ENCODE data around the gene ING5.

DNA sequence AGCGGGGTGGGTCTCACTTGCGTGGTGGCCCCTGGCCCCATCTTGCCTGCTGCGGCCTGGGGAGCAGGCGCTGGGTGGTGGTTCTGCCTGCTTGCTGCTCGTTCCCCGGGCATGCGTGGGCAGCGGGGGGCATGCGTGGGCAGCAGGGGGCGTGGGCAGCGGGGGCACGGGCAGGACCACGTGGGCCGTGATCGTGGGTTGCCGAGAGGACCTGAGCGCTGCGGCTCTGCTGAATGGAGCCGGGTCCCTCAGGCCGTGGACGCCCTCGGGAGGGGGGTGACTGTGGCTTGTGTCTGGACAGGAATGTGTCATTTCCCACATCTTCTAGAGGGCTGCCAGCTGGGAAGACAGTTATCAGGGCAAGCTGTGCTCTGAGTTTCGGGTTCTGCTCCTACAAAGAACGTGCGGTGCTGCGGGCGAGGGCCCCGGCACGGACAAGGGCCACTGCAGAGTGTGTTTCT, 66.4 kb downstream of the ING5 start:
- TF ChIP-seq, protein P1, sequence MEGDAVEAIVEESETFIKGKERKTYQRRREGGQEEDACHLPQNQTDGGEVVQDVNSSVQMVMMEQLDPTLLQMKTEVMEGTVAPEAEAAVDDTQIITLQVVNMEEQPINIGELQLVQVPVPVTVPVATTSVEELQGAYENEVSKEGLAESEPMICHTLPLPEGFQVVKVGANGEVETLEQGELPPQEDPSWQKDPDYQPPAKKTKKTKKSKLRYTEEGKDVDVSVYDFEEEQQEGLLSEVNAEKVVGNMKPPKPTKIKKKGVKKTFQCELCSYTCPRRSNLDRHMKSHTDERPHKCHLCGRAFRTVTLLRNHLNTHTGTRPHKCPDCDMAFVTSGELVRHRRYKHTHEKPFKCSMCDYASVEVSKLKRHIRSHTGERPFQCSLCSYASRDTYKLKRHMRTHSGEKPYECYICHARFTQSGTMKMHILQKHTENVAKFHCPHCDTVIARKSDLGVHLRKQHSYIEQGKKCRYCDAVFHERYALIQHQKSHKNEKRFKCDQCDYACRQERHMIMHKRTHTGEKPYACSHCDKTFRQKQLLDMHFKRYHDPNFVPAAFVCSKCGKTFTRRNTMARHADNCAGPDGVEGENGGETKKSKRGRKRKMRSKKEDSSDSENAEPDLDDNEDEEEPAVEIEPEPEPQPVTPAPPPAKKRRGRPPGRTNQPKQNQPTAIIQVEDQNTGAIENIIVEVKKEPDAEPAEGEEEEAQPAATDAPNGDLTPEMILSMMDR (IDR thresholded peaks at IDR 0.05) = no peak
- no peak for TF ChIP-seq POLR2AphosphoS5 (IDR thresholded peaks at IDR 0.05)
- no peak for TF ChIP-seq EP300 (IDR thresholded peaks at IDR 0.05; ENCODE audit: low read depth)

Data from transverse colon (tissue), 4 donors.